ENCODE measurements around the gene TRPV2.
A peak's percentile ranks its signal among the peaks of the same experiment; 100 is the strongest.
"Not testable (repeated sequence)": the region's sequence is repeated elsewhere in the genome, so short reads cannot be mapped to it uniquely, and the experiment has no call there.

TRPV2 gene

GRCh38 chr17:16435925-16436886 is 20.8 kb downstream of the TRPV2 start:
- DNase-seq (ENCODE audit: low read depth in 3 of 3), result no peak

GRCh38 chr17:16437083-16437482 is 21.7 kb downstream of the TRPV2 start:
- DNase-seq (ENCODE audit: low read depth in 3 of 3), result no peak

DNA sequence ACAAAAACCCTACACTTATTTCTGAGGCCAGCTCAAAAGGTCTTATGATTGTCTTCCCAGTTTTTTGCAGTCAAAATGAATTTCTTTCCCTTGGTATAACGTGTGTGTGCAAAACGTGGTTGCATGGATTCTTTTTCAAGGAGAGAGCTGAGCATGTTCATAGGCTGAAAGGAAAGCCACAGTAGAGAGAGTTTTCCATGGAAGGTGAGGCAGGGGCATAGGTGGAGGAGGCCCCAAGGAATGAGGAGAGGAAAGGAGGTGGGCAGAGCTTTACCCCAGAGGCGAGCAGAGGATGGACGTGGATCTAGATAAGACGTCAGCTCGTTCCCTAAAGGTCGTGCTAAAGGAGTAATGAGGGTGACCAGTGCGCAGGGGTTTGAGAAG is 22.8 kb downstream of the TRPV2 start:
- no peak for DNase-seq (ENCODE audit: low read depth in 3 of 3)

GRCh38 chr17:16438557-16439302 is 23.4 kb downstream of the TRPV2 start:
- DNase-seq (ENCODE audit: low read depth in 3 of 3), result peak; percentile 92 to 94 (median 94)

GRCh38 chr17:16439303-16439791 is 24.0 kb downstream of the TRPV2 start:
- no peak for DNase-seq (ENCODE audit: low read depth in 3 of 3)

- no peak for DNase-seq (ENCODE audit: low read depth in 3 of 3)
These were observed 24.5 kb downstream of the TRPV2 start for GRCh38 chr17:16439811-16440351.

DNA sequence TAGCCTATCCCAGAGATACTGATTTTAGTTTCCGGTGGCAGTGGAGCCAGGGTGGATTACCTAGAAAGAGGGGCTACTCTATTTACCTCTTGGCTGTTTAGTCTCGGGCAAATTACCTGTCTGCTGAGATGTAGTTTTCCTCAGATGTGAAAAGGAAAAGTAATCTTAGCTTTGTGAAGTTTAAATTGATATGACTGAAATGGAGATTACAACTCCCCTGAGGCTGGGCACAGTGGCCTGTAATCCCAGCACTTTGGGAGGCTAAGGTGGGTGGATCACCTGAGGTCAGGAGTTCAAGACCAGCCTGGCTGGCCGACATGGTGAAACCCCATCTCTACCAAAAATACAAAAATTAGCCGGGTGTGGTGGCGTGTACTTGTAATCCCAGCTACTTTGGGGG is 25.0 kb downstream of the TRPV2 start:
- DNase-seq (ENCODE audit: low read depth in 3 of 3), result not testable (repeated sequence)

- no peak for DNase-seq (ENCODE audit: low read depth in 3 of 3)
These were observed 25.7 kb downstream of the TRPV2 start for GRCh38 chr17:16440901-16441629.

GRCh38 chr17:16442141-16442540 is 26.8 kb downstream of the TRPV2 start:
- DNase-seq (ENCODE audit: low read depth in 3 of 3), result no peak

DNA sequence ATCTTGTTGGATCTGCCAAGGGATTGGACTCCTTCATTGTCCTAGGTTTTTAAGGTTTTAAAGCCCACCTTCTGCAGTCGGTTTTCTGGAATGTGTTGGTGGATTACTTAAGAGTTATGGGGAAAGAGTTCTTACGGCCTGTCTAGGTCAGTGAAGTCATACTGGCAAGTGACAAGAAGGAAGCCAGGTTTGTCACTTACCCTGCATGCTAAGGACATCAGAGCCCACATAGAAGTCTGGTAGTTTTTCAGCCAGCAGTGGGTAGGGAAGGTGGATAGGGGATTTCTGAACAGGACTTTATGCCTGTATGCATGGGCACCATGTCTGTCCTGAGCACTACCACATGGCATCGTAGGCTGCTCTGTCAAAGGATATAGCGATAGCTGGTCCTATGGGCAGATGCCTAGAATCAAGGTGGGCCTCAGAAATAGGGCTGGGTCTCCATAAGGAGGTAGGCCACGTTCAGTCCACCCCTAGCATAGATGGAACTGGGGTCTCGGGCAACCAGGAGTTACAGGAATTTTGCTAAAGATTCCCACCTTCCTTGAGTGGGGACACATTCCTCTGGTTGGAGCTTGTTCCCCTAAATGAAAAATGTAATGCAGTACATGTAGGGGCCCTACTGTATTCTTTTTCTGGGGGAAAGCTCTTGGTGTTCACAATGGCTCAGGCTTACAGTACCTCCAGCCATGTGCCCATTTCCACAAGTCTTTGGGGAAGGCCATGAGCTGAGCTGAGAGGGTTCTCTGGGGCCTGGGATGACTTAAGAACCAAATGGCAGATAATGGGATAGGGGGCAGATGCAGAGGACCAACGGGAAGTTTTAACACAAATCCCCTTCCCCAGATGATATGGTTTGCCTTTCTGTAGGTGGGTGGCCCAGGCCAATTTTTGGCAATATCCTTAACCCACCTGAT is 27.5 kb downstream of the TRPV2 start:
- no peak for DNase-seq (ENCODE audit: low read depth in 3 of 3)

DNA sequence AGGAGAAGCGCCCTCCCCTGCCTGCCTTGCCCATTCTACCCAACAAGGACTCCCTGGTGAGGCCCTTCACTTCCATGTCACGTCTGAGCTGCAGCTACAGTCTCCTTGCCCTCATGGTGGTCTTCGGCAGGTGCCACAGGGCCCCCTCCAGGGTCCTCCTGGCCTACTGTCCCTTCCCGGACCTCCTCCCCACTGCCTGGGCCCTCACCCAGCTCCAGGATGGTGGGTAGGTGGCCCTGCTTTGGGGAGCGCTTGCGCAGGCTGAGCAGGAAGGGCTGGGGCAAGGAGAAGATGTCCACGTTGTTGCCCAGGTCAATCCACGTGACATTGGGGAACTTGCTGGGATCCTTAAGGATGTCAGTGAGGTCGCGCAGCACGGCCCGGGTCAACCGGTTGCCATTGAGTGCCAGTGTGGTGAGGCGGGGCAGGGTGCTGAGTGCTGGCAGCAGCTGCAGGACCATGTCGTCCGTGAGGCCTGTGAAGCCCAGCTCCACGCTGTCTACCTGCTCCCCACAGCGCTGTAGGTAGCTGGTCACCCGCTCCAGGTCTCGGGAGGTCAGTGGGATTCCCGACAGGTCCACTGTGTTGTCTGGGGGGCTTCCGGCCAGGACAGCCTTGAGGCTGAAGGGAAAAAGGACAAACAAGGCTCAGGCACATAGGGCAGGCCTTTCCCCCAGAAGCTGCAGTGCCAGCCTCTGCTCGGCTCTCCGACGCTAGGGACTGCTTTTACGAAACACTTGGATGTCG is 28.3 kb downstream of the TRPV2 start:
- peak in 1 of 3 experiments; percentile 56 for DNase-seq (ENCODE audit: low read depth in 3 of 3)

DNA sequence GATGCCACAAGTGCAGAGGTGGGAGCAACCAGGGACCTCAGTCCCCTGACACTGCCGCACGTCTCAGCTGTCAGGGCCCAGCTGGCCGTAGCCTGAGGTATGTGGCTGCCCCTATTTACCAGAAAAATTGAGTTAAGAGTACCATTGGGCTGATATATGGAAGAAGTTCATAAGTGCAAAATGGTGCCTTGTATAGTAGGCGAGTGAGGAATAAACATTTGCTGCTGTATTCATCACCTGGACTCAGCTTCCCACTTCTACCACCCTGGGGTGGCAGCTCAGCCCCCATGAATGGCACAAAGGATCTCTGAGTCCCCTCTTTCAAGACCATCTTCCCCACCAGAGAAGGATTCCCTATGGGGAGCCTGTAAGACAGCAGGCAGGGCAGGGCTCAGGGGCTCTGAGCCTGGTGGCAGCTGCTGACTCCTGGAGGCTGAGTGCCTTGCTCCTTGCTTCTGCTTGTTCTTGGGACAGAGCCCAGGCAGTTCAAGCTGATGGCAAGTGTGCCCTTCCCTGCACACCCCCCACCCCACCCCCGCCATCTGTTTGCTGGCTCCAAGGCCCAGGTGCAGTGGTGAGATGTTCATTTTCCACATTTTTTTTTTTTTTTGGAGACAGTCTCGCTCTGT is 29.0 kb downstream of the TRPV2 start:
- DNase-seq (ENCODE audit: low read depth in 3 of 3), result no peak

DNA sequence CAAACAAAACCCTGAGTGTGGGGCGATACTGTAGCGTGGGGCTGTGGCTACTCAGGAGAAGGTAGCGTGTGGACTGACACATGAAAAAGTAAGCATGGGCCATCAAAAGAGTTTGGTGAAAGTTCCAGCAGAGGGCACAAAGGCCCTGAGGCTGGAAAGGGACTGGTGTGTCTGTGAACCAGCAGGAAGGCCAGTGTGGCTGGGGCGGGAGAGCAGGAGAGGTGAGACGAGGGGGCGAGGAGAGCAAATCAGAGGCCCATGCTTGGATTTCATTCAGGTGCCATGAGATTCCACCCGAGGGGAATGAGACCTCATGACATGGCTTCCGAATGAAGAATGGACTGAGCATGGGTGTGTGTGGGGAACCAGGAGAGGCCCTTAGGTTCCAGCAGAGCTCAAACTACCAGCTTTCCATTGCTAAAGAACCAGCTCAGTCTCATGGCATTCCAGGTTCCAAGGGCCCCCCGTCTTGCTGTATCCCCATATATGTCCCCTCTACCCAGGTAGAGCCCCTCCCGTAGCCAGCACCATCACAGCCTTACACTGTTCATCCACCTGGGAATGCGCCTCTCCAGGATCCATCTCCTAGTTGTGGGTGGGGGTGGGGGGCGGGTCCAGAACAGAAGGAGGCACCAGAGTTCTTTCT is 31.1 kb downstream of the TRPV2 start:
- DNase-seq (ENCODE audit: low read depth in 3 of 3), result no peak

- no peak for DNase-seq (ENCODE audit: low read depth in 3 of 3)
These were observed 32.3 kb downstream of the TRPV2 start for GRCh38 chr17:16447676-16448075.

GRCh38 chr17:16448490-16448889 is 33.1 kb downstream of the TRPV2 start:
- no peak for DNase-seq (ENCODE audit: low read depth in 3 of 3)

DNA sequence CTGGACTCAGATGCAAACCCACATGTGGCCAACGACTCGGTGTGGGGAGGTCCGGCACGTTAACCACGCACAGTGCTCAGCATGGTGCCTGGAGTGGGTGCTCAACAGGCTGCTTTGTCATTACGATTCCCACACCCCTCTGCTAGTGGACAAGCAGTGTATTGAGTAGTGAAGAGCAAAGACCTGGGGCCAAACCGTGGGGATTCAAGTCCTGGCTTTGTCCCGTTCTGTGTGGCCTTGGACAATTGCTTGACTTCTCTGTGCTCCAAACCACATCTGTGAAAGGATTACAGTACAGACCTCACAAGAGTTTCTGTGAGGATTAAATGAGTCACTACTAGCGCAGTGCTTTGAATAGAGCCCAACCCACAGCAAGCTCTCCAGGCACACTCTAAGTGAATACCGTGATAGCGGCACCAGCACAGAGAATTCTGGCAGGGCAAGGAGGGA is 33.8 kb downstream of the TRPV2 start:
- no peak for DNase-seq (ENCODE audit: low read depth in 3 of 3)

DNA sequence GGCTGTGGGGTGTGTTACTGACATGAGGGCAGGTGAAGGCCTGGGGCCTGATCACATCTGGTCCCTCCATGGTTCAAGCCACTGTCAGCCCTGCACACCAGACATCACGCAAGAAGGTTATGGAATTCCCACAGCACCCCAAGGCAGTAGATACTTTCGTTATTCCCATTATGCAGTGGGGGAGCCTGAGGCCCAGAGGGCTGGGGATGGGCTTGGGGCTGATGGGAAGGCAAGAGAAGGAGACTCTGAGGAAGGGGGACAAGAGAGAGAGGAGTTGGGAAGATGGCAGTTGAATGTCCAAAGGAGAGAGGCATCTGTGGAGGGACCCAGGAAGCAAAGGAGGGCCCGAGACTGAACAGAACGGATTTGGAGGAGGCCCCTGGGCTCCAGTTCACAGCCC is 34.7 kb downstream of the TRPV2 start:
- DNase-seq (ENCODE audit: low read depth in 3 of 3), result no peak

GRCh38 chr17:16452268-16452667 is 36.9 kb downstream of the TRPV2 start:
- DNase-seq (ENCODE audit: low read depth in 3 of 3), result not testable (repeated sequence)

GRCh38 chr17:16453493-16453851 is 38.1 kb downstream of the TRPV2 start:
- no peak for DNase-seq (ENCODE audit: low read depth in 3 of 3)

All from stimulated activated CD4-positive, alpha-beta T cell treated with anti-CD3 and anti-CD28 coated beads, TNF-alpha, amount 100 ng/mL, for 24 hours (primary cell).